ENCODE data around the gene BEST4.
A peak's percentile ranks its signal among the peaks of the same experiment; 100 is the strongest.

Gene BEST4

DNA sequence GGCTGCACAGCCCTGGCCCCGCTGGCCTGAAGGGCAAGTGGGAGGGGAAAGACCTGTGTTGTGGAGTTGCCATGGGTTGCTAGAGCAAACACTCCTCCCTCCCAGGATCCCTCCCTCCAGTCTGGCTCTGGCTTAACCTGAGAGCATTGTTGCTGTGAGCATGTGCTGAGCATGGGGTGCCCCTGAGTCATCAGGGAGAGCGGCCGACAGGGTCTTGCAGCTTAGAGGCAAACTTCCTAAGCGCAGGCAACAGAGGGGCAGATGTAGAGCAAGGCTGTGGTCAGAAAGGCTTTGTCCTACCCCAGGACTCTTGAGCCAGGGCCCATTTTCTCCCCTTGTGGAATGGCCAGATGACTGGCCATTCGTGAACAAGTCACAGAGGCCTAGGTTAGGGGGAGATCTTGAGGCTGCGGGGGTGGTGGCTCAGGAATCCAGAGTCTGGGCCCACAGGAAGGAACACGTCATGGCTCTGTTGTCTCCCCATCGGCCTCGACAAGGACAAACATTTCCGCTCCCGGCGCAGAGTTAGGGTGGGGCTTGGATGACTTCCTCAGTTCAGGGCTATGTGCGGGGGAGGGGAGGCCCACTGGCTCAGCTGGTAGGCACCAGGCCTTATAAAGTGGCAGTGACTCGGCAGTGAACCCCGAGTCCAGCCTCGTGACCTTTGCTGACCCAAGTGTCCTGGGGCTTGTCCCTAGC is 19.5 kb upstream of the BEST4 start:
- H3K4me1 Mint-ChIP-seq: peaks cover 60% of the 10 kb centered on the region
- peak overlapping the region; percentile 60 to 86 (median 81) for H3K4me3 Mint-ChIP-seq
- no peaks in the 10 kb centered on the region for H3K27me3 Mint-ChIP-seq (ENCODE audit: low read depth)
- peaks cover 22% of the 10 kb centered on the region for H3K36me3 Mint-ChIP-seq (ENCODE audit: low read depth)
- peak overlapping the region; percentile 99 for H3K27ac Mint-ChIP-seq
- TF ChIP-seq, protein P1, sequence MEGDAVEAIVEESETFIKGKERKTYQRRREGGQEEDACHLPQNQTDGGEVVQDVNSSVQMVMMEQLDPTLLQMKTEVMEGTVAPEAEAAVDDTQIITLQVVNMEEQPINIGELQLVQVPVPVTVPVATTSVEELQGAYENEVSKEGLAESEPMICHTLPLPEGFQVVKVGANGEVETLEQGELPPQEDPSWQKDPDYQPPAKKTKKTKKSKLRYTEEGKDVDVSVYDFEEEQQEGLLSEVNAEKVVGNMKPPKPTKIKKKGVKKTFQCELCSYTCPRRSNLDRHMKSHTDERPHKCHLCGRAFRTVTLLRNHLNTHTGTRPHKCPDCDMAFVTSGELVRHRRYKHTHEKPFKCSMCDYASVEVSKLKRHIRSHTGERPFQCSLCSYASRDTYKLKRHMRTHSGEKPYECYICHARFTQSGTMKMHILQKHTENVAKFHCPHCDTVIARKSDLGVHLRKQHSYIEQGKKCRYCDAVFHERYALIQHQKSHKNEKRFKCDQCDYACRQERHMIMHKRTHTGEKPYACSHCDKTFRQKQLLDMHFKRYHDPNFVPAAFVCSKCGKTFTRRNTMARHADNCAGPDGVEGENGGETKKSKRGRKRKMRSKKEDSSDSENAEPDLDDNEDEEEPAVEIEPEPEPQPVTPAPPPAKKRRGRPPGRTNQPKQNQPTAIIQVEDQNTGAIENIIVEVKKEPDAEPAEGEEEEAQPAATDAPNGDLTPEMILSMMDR (IDR thresholded peaks at IDR 0.05; ENCODE audit: unreplicated experiment in 3 of 3): no peak
- no peaks in the 10 kb centered on the region for H3K9me3 Mint-ChIP-seq

DNA sequence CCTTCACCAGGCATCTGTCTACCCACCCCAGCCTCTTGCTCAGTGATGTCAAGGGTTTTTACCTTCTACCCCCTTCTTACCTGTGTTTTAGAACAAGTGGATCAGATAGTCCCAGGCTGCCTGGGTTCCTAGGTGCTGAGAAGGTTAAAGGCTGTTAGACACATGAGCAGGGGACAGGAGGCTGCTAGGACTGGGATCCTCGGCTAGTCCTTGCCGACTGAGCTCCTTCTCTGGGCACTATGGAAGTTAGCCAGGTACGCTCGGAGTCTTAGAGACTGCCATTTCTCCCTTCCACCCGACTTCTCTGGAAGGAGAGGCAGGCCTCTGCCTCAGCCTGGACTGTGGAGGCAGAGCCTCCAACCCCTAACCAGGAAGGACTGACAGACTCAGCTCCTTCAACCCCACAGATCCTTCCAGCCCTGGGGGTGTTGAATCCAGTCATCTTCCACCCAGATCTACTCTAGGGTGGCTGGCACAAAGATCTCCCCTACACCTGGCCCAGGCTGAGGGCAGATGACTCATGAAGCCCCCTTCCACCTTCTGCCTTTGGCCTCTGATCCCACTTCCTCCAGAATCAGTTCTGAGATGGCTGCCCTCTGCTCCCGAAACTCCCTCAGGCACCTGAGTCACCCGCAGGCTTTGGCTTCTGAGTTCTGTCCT is 18.9 kb upstream of the BEST4 start, which contains the start of gene DYNLT4:
DYNLT4 (minus strand) TSS at position 648 of the 660 bp plus-strand sequence. CDS start 683 bp downstream, outside the sequence.
- Mint-ChIP-seq H3K27me3 (ENCODE audit: low read depth) (no peaks in the 10 kb centered on the region), H3K36me3 (ENCODE audit: low read depth) (peaks cover 23% of the 10 kb centered on the region)

DNA sequence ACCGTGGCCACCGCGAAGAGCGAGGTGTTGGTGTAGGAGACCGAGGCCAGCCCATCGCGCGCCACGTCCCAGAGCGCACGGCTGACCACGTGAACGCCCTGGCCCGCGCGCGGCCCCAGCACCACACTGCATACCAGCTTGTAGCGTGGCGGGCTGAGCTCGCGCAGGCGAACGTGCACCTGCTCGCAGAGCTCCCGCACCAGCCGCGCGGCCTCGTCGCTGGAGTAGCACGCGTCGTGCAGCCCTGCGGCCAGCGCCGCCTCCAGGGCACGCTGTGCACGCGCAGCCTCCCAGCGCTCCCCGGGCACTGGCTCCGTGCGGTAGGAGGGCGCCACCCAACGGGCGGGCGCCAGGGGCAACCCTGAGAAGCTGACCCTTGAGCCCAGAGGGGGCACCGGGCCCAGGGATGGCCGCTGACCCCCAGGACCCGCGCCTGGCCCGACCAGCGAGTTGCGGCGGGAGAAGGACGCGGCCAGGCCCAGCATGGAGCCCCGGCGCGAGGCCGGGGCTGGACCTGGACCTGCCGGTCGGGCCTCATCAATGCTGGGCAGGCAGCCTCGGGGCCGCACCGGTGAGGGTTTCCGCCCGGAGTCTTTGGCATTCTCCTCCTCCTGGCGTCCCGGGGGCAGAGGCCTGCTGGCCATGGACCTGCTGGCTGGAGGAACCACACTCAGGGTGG is 18.2 kb upstream of the BEST4 start:
- H3K27me3 Mint-ChIP-seq (ENCODE audit: low read depth): no peaks in the 10 kb centered on the region
- H3K9me3 Mint-ChIP-seq: no peaks in the 10 kb centered on the region
- peak overlapping the region in 2 of 3 experiments; percentile 99 for H3K27ac Mint-ChIP-seq
- TF ChIP-seq, protein P1 (IDR thresholded peaks at IDR 0.05; ENCODE audit: unreplicated experiment in 3 of 3): no peak
- no peak overlapping the region for H3K4me3 Mint-ChIP-seq
- peaks cover 56% of the 10 kb centered on the region for H3K4me1 Mint-ChIP-seq
- peaks cover 23% of the 10 kb centered on the region for H3K36me3 Mint-ChIP-seq (ENCODE audit: low read depth)

More for the DNA sequence above, 18.9 kb upstream of the BEST4 start, which contains the start of gene DYNLT4:
- H3K27ac Mint-ChIP-seq: peak within 1 kb of the TSS; percentile 99
- peaks cover 60% of the 10 kb centered on the region for H3K4me1 Mint-ChIP-seq
- TF ChIP-seq, protein P1 (IDR thresholded peaks at IDR 0.05; ENCODE audit: unreplicated experiment in 3 of 3): no peak
- H3K9me3 Mint-ChIP-seq: no peaks in the 10 kb centered on the region
- peak within 1 kb of the TSS; percentile 60 to 86 (median 81) for H3K4me3 Mint-ChIP-seq

DNA sequence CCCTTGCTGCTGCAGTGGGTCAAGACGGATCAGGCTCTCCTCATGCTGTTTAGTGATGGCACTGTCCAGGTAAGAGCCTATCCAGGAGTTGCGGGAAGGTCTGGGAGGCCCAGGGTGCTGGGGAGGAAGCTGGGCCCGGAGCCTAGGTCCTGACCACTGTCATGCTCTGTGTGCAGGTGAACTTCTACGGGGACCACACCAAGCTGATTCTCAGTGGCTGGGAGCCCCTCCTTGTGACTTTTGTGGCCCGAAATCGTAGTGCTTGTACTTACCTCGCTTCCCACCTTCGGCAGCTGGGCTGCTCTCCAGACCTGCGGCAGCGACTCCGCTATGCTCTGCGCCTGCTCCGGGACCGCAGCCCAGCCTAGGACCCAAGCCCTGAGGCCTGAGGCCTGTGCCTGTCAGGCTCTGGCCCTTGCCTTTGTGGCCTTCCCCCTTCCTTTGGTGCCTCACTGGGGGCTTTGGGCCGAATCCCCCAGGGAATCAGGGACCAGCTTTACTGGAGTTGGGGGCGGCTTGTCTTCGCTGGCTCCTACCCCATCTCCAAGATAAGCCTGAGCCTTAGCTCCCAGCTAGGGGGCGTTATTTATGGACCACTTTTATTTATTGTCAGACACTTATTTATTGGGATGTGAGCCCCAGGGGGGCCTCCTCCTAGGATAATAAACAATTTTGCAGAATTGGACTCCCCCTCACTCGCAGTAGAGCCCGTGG is 17.5 kb upstream of the BEST4 start:
- TF ChIP-seq, protein P1 (IDR thresholded peaks at IDR 0.05; ENCODE audit: unreplicated experiment in 3 of 3): no peak
- Mint-ChIP-seq H3K27me3 (ENCODE audit: low read depth) (no peaks in the 10 kb centered on the region), H3K27ac (peak overlapping the region; percentile 43 to 67 (median 58)), H3K4me3 (peak overlapping the region in 1 of 3 experiments; percentile 34), H3K9me3 (no peaks in the 10 kb centered on the region), H3K36me3 (ENCODE audit: low read depth) (peaks cover 23% of the 10 kb centered on the region), H3K4me1 (peaks cover 49% of the 10 kb centered on the region)

DNA sequence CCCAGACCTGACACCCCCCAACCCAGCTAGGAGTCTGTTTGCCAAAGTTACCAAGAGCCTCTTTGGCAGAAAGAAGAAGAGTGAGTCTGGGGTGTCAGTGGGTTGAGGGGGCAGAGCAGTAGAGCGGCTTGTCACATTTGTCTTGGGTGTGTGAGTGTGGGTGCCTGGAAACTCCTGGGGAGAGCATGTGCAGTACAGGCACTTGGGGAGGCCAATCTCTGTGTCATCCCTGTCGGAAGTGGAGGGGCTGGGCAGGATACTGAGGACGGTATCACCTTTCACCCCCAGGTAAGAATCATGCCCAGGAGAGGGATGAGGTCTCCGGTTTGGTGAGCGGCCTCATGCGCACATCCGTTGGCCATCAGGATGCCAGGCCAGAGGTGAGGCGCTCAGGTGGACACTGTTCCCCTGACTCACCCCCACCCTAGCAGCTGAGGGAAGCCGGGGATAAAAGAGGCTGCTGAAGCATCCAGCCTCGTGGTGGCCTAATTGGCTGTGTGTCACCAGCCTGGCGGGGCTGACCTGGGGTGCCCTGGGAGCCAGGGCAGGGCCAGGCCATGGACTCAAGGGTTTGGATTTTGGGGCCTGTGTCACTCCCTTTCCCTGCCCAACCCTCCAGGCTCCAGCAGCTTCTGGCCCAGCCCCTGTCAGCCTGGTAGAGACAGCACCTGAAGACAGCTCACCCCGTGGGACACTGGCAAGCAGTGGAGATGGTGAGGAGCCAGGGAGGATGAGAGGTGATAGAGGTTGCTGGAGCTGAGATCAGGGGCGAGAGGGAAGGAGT is 15.5 kb upstream of the BEST4 start:
- Mint-ChIP-seq H3K4me3 (peak overlapping the region; percentile 53 to 78 (median 57)), H3K27me3 (ENCODE audit: low read depth) (no peaks in the 10 kb centered on the region), H3K9me3 (no peaks in the 10 kb centered on the region), H3K27ac (peak overlapping the region; percentile 66 to 79 (median 70)), H3K36me3 (ENCODE audit: low read depth) (peaks cover 23% of the 10 kb centered on the region), H3K4me1 (peaks cover 43% of the 10 kb centered on the region)
- TF ChIP-seq, protein P1 (IDR thresholded peaks at IDR 0.05; ENCODE audit: unreplicated experiment in 3 of 3): no peak

Data from nephron (organoid).